Head of caudate nucleus (tissue), 42 donors: ENCODE measurements around the gene TAF11L13.

Experiments used
- DNase-seq, 42 donors: peaks; one replicate each; pipeline versions ENCODE4 v3.0.0 to v3.0.0-alpha.2; 2020 to 2021; ENCODE audit warnings: mixed read lengths in 7 of 42
- intact Hi-C: fragments of 100-400 bp; cut with DNase I; formaldehyde crosslinking; loops from one replicate; pipeline ENCODE4 v1.15.0; 2022

Gene TAF11L13

GRCh38 chr5:17670353-17670752 lies 38.5 kb downstream of the TAF11L13 start:
- DNase-seq = no peak
- intact Hi-C loops = no loop called here

- DNase-seq = no peak
- intact Hi-C loops = no loop called here
Measured at GRCh38 chr5:17678751-17679324, 47.0 kb downstream of the TAF11L13 start.

DNA sequence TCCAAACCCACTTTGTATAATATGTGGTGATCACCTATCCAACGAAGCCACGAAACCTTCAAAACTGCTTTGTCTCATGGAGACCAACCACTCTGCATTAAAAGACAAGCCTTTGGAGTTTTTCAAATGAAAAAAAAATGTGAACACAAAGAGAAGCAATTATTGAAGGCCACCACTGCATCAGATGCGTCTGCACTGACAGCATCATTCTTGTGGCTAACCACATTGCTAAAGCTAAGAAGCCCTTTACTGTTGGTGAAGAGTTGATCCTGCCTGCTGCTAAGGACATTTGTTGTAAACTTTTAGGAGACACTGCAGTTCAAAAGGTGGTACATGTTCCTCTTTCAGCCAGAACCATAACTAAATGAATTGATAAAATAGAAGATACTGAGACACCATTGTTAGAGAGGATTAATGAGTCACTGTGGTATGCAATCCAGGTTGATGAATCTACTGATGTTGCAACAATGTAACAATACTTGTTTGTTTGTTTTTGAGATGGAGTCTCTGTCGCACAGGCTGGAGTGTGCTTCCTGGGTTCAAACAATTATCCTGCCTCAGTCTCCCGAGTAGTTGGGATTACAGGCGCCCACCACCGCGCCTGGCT lies 47.8 kb downstream of the TAF11L13 start:
- no peak for DNase-seq
- intact Hi-C loops = no loop called here

DNA sequence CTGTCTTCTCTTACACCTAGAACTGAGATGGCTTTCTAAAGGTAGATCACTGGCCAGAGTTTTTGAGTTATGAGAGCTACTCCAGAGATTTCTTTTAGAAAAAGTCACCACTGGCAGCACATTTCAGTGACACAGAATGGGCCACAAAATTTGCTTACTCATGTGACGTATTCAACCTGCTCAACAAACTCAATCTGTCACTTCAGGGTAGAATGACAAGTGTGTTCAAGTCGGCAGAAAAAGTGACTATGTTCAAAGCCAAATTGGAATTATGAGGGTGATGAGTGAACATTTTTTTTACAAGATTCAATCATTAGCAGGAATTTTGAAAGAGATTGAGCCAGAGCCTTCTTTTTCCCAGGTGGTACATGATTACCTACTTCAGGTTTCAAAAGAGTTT lies 48.8 kb downstream of the TAF11L13 start:
- intact Hi-C loops = no loop called here
- DNase-seq = no peak
